Astrocyte of the cerebellum (primary cell): Measurements from ENCODE around the gene KCNIP1.

Experiments used
- DNase-seq: peaks from one replicate; pipeline ENCODE4 v3.0.0-alpha.2; 2011; ENCODE audit warnings: low read depth
- H3K4me3 ChIP-seq: 2 replicates; pipeline ENCODE4 v1.5.1; 2011; ENCODE audit warnings: mild to moderate bottlenecking, low read depth, low read length, moderate library complexity
- CTCF ChIP-seq: IDR thresholded peaks from 2 replicates; pipeline ENCODE4 v1.5.1; 2012; ENCODE audit warnings: low read length, low read depth, moderate library complexity, mild to moderate bottlenecking; ENCODE audit errors: missing control alignments
- in situ Hi-C: cut with HindIII; loops from 2 replicates; pipeline ENCODE4 v1.10.0; 2017; ENCODE audit warnings: low sequenced_read_pairs

The KCNIP1 gene

GRCh38 chr5:170628691-170629565 is 125.1 kb downstream of the KCNIP1 start:
- no peak for DNase-seq
- no peak for TF ChIP-seq CTCF
- no peak overlapping the region for H3K4me3 ChIP-seq
- in situ Hi-C loops: no loop called here

GRCh38 chr5:170629566-170630175 is 125.9 kb downstream of the KCNIP1 start:
- H3K4me3 ChIP-seq: no peak overlapping the region
- no peak for DNase-seq
- TF ChIP-seq CTCF: no peak
- in situ Hi-C loops: no loop called here

- H3K4me3 ChIP-seq: no peak overlapping the region
- DNase-seq: no peak
- no peak for TF ChIP-seq CTCF
- in situ Hi-C loops: no loop called here
These were observed 126.4 kb downstream of the KCNIP1 start for GRCh38 chr5:170630226-170630625.

- DNase-seq: no peak
- TF ChIP-seq CTCF: no peak
These were observed 126.9 kb downstream of the KCNIP1 start for GRCh38 chr5:170630711-170631141.

GRCh38 chr5:170631466-170632195 is 127.8 kb downstream of the KCNIP1 start:
- TF ChIP-seq CTCF: peak; percentile 45
- in situ Hi-C loops: no loop called here
- H3K4me3 ChIP-seq: no peak overlapping the region
- DNase-seq: no peak

More at GRCh38 chr5:170630711-170631141, 126.9 kb downstream of the KCNIP1 start:
- in situ Hi-C loops: no loop called here
- no peak overlapping the region for H3K4me3 ChIP-seq

GRCh38 chr5:170632266-170632984 is 128.6 kb downstream of the KCNIP1 start:
- in situ Hi-C loops: no loop called here
- peak; percentile 26 for TF ChIP-seq CTCF
- DNase-seq: no peak
- H3K4me3 ChIP-seq: peak overlapping the region; percentile 27
